HG03175 (cell line): Measurements from ENCODE around the gene ZFHX3.
A peak's percentile ranks its signal among the peaks of the same experiment; 100 is the strongest.

Experiments used
- ATAC-seq: cut with Tn5 transposase; IDR thresholded peaks from one replicate; pipeline ENCODE4 v1.9.1; 2021; ENCODE audit warnings: mild to moderate bottlenecking, moderate library complexity; ENCODE audit not compliant: unreplicated experiment

Gene ZFHX3

DNA sequence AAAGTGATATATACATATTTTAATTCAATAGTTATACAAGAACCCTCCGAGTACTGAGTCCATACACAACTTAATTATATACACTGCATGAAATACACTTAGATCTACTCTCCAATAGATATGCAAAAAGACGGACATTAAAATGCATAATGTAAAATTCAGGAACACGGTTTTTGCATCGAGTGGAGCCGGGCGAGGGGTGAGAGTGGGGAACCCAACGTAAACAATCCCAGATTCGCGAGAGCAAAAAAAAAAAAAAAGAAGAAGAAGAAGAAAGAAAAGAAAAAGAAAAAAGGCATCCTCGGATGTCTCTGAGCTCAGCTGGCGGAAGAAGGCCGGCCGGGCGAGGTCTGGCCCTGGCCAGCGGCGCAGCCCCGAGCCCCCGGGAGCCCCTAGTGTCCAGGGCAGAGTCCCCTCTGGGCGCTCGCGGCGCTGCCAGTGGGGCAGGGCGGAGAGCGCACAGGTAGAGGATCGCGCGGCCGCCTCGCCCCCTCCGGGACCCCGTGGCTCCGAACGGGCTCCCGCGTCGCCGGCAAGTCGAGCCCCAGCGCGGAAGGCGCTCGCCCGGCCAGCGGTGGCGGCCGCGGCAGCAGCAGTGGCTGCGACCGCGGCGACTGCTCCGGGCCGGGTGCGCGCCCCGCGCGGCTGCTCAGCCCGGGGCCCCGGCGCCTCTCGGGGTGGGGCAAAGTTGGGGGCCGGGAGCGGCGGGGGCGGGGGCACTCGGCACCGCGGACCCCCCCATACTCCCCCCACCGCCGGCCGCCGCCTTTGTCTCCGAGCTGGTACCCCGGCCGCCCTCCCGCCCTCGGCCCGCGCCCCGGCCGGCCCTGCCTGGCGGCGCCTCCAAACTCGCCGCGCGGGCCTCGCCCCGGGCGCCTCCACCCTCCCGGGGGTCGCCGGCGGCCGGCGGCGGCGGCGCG lies 9.6 kb upstream of the ZFHX3 start:
- ATAC-seq, result peak; percentile 49

DNA sequence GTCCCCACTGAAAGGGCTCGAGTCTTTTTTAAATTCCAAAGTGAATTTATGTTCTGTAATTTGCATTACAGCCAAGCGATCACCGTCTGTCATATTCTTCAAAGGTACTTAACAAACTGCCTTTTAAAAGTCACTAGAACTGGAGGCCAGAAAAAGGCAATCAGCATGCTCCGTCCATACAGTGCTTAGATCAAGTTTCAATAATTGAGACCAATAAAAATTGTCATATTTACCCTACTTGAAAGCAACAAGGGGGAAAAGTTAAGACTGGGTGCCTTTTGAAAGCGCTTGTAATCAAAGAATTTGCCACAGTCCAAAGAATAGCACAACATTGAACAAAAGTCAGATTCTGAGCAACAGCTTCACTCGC lies 9.0 kb upstream of the ZFHX3 start:
- ATAC-seq, result no peak

DNA sequence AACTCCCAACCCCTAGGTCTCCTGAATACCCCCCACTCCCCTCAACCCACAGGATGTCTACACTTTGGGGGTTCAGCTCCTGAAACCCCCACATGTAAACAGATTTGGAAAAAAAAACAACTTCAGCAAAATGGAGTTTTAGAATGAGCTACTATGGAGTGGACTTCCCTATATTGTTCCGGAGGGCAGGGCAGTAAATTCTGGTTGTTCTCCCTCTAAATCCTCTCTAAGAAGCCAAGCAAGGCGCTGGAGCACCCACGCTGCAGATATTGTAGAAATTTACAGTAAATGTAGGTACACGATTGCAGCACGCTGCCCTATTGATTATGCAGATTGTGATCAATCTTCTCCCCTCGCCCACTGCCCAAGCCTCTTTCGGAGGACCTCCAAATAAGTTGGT lies 8.5 kb upstream of the ZFHX3 start:
- ATAC-seq, result no peak

DNA sequence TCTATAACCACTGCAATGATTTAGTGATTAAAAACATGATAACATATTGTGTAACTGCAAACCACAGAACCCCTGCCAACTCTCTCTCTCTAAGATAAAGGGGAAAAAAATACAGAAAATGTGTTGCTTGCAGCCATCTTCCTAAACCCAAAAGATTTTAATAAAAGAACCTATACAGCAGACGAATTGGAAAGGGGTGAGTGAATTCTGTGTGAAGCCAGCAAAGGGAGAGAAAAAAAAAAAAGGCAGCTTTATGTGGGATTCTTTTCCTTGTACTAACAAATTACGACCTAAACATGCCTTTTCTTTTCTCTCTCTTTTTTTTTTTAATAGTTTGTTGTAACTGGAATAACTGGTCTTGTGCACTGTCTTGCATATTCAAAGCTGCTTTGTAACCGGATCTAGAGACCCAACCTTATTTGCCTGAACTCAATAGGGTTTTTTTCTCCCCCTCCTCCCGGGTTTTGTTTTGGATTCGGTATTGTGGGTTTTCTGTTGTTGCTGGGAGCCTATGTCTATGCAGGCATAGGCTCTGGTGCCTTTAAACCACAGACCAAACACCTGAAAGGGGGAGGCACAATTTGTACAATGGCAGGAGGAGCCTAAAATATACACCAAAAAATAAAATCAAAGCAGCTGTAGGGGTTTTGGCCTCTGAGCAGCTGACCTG lies 7.0 kb upstream of the ZFHX3 start:
- no peak for ATAC-seq

DNA sequence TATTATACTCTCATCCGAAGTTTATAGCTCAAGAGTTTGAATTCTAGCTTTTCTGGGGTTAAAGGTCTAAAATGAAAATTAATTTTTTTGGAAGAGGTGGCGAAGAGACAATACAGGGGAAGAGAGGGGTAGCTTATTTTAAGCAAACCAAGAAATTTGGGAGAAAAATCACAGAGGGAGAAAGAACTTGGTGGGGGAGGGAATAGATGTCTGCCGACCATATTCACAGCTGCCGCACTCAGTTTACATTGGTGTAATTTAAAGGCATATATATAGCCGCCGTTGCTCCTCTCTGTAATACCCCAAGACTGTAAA lies 6.5 kb upstream of the ZFHX3 start:
- no peak for ATAC-seq

DNA sequence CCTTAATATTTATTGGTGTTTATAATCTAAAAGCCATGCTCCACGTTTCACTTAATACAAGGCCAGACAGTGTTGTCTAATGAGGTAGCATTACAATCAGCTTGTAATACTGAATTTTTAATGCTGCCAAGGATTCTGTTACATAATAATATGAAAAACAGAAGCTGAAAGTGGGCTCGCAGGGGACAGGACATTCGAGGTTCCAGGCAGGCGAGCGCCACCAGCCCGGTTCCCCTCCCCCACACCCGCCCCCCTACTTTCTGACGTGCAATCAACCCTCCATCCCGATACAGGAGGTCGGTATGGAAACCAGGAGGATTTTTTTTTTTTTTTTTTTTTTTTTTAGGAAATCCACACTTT lies 6.2 kb upstream of the ZFHX3 start:
- no peak for ATAC-seq

DNA sequence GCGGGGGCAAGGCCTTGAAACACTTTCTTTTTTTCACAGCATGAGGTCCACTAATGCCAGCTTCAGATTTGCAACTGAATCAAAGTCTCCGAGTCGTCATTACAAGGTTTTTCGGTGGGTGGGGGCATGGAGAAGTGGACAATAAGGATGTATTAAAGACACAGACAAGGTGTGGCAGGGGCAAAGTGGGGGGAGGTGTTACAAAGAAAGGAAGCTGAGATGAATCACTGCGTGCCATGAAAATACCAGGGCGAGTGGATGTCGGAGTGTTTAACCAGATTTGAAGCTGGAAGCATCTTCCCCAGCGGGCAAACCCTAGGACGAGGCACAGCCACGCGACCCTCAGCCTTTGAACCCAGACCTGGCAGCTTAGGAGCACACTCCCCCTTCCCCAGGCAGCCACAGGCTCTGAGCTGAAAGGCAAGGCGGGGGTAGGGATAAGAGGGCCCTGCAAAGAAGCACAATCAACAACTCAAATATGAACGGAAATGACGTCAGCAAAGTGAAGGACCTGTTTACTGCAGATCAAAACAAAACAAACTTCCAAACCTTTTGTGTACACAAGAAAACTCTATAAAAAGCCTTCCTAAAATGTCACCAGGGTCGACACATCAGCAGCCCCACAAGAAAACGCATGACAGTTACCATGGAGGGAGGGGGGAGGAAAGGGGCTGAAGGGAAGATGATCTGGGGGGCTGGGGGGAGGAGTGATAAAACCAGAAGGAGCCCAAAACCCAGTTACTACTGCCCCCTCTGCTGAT lies 5.6 kb upstream of the ZFHX3 start:
- no peak for ATAC-seq

DNA sequence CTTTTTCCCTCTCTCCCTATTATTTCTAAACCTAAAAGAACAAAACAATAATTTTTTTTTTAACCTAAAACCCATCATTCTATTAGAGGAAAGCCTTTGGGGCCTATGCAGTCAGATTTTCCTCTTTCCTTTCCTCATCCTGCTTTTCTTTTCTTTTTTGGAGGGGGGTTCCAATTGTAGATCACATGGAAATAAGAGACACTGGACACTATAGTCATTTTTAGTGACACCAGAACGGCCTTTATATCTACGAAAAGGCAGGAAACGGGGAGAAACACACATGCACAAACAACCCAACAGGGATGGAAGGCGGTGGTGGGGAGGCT lies 5.1 kb upstream of the ZFHX3 start:
- ATAC-seq, result no peak

DNA sequence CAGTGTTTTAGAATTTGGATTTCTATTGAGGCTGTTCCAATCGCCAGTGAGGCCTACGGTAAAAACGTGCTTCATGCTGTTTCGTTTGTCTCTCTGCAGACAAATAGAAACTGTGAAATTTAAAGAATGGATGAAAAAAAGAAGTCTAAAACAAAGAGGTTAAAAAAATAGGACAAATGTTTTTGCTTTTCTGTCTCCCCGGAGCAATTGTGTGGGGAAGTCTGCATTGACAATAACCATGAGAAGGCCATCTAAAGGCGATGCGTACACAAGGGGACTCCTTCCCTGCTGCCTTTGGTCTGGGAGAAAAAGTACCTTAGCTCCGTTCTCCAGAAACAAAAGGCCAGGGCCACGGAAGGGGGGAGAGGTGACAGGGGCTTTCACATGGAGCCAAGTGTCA lies 4.6 kb upstream of the ZFHX3 start:
- no peak for ATAC-seq

DNA sequence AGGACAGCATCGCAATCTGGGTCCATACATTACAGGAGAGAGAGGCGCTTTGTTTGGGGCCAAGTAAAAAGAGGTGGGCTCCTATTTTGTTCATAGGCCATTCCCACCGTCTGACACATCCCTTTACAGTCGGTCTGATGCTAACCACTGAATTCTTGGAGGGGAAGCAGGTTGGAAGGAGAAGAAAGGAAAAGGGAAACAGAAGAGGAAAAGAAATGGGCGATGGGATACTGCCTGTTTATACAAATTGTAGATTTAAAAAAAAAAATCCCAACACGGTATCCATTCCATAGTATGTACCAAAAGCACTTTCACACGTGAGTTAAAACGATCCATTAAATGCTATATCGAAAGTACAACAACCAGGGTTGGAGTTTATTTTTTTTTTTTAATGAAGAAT lies 4.0 kb upstream of the ZFHX3 start:
- no peak for ATAC-seq

DNA sequence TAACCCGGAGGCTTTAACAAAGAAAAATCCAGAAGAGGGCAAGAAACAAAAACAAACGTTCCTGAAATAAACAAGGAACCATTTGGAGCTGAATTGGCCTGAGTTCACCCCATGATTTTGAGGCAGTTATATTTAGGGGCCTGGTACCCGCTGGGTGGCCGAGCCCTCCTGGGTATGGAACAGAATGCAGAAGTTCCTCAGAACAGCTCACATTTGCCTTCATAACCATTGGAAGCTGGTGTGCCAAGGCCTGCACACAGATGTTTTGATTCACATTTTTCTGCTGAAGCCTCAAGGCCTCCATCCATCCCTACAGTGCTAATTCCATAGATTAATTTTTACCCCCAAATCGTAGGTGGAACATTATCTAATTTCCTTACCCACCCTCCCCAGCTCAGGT lies 3.3 kb upstream of the ZFHX3 start:
- ATAC-seq, result no peak

DNA sequence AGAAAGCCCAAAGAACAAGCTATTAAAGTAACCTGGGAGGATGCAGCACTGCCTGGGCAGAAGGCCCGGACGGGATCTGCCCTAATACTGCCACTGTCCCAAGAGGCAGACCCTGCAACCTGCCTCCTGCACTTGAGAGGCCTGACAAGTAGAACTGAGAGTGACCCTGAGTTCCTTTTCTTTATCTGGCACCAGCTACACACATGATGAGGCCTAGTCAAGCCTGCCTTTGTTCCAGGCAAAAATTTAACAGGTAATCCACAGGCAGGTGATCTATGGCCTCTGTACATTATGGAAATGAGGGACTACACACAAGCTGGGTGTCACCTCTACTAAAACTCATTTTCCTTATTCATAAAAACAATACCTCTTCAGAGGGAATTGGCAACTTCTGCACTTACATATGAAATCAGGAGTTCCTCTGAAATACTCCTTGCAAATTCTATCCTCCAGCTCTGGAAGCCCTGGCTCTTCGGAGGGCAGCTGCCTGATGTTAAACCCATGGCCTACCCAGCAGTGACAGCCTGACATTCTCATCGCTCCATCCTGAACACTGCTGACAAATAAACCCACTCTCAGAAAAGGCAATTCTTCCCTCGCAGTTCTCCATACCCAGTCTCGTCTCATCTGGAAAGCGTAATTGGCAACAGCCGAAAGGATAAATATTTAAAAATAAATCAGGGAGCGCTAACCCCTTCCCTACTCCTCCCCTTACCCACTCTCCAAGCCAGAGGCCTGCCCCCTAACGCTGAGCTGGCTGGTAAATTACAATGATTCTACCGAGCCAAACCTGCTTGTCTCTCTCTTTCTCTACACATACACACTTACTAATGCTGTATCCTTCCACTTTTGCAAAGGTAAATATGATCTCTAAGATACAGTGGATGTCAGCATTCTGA lies 2.5 kb upstream of the ZFHX3 start:
- ATAC-seq, result no peak

DNA sequence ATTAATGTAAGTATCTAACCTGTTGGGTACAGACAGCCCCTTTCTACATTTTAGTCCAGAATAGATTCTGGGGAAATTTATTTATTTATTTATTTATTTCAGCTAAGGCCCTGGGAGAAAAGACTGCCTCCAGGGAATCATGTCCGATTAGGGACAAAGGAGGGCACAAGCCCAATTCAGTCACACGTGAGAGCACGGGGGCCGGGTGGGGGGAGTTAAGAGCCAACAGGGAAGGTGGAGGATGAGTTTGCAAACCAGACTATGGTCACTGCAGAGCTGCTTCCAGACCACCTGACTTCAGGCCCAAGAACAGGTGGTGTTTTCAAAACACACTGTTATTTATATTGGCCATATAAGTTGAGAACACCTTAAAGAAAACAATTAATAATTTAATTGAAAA lies 1.6 kb upstream of the ZFHX3 start:
- no peak for ATAC-seq

DNA sequence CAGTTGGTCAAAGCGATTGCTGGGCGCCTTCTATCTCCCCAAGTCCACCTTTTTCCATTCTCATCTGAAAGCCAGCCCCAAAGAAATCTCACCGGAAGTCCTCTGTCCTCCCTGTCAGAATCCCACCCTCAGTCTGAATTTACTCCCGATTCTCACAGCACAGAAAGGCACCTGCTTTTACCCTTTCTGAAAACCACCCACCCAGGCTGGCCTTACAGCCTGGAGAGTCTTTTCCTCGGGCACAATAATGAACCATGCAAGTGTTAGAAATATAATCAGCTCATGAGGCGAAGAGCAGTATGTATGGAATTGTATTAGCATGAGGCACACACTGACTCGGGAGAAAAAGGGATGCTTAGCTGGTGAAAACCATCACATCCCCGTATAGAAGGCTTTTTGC lies 1.2 kb upstream of the ZFHX3 start:
- no peak for ATAC-seq

DNA sequence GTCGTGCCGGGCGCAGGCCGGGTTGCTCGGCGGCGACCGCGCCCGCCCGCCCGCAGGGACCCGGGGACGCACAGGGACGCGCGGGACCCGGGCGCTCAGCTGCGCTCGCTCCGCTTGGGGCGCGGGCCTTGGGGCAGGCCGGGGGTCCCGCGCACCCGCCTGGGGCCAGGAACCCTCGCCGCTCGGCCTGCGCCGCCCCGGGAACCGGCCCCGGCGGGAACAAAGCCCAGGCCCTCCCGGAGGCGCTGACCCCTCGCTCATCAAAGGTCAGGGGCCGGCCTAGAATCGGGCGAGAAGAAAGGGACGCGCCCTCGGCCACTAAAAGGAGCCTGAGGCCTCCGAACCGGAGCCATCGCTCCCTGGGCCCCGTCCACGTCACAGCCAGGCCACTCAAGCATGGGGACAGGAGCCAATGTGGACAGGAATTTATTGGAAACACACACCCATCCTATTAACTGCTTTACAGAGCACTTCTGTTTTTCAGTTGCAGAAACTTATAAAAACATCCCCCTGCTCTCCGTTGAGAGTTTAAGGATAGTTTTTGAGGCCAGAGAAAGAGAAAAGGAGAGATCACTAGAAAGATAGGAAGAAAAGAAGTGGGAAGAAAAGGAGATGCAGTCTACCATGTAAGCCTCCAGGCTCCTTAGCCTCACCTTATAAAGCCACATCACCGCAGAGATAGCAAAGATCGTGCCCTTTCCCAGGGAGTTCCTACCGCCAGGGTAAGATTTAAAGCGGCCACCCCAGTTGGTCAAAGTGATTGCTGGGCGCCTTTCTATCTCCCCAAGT lies 558 bp upstream of the ZFHX3 start:
- ATAC-seq, result peak; percentile 12

DNA sequence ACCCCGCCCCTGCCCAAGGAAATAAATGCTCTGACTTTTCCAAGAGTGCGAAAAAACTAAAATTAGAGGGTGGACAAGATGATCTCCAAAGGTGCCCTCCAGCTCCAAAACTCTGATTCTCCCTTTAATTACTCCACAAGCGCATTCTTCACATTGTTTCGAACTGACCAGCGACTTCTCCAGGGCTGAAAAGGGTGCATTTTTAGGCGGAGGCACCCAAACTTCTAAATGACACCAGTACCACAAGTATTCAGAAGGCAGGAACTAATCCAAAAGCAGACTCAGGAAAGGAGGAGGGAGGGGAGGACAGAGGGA lies 750 bp downstream of the ZFHX3 start:
- no peak for ATAC-seq

DNA sequence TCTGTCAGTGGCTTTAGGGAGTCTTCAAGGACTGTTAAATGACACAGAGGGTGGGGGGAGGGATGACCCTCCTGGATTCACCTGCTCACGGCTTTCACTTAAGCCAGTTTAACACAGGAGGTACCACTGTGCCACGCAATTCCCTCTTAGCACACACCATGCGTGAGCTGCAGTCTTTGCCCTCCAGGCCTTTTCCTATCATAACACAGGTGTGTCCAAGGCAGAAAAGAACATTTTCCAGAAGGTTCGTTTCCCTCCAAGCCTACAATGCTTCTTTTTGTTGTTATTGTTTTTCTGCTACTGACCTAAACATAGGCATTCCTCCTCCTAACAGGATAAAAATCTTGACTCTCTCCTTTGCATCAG lies 1.1 kb downstream of the ZFHX3 start:
- ATAC-seq, result no peak

DNA sequence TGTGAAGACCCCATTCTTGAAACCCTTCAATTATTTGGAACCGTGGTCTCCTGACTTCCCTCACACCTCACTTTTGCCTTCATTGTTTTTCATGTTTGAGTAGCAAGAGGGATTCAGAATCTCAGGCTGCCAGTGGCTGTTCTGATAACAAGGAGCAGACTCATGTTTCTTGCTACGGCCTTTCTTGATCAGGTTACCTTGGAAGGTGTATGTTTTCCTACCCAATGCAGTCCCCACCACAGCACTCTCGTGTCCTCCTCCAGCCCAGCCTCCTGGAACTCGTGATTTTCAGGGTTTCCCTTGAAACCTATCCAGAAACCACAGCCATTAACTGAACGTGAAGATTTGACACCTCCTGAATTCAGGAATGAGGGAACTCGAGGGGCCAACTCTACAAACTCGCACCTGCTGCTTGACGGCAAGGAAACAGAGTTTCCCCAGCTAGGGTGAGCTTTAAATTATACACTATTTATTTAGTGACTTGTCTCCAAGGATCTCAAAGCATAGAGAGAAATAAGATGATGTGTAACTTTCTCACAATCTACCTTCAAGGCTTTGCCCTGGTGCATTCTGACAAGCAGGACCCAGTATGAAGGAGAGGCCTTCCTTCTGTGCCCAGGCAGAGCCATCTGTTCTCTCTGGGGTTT lies 1.6 kb downstream of the ZFHX3 start:
- ATAC-seq, result no peak

DNA sequence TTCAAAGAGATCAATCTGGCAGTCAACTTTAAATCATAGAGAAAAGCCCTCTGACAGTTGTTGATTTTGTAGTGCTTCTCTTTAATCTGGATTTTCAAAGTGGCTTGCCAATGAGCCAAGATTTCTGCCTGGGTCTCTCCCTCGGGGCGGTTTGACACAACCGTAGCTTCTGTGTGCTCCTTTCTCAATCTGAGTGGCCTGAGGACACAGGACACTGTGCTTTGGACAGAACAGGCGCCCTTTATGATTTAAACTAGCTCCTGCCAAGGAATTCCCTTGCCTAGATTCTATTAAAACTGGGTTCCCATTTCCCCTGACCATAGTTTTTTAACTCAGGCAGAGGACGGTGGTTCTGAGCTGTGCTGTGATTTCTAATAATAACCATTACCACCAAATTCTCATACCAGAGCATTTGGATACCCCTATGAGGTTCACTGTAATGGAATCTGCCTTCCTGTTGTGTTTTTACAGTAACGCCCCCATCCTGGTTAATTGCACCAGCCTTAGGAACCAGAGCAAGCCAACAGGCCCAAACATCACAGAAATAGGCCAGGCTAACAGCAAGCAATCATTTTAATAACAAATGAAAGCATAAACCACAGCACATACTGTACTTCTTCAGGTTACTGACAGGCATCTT lies 4.0 kb downstream of the ZFHX3 start:
- no peak for ATAC-seq

DNA sequence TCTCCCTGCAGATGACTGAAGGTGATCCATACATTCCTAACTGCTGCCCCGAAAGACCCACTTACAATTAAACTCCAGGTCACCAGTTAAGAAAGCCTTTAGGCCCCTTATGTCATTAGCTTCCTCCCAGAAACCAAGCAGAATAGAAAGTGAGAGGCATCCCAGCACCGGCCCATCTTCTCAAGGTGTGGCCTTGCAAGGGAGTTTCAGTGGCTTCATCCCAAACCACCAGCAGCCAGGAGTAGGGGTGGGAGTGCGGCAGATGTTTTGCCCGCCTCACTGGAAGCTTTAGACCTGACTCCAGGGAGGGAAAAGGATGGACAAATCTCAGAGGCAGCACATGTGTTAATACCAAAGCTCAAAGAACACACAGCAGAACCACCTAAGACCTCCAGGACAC lies 5.1 kb downstream of the ZFHX3 start:
- ATAC-seq, result no peak
